Amygdala (tissue), 56 donors: ENCODE data around the gene PTPRM.
A peak's percentile ranks its signal among the peaks of the same experiment; 100 is the strongest.

Experiments used
- DNase-seq, 56 donors: peaks; one replicate each; lab custom pipeline; 2025; lab: John Stamatoyannopoulos, UW

PTPRM gene

DNA sequence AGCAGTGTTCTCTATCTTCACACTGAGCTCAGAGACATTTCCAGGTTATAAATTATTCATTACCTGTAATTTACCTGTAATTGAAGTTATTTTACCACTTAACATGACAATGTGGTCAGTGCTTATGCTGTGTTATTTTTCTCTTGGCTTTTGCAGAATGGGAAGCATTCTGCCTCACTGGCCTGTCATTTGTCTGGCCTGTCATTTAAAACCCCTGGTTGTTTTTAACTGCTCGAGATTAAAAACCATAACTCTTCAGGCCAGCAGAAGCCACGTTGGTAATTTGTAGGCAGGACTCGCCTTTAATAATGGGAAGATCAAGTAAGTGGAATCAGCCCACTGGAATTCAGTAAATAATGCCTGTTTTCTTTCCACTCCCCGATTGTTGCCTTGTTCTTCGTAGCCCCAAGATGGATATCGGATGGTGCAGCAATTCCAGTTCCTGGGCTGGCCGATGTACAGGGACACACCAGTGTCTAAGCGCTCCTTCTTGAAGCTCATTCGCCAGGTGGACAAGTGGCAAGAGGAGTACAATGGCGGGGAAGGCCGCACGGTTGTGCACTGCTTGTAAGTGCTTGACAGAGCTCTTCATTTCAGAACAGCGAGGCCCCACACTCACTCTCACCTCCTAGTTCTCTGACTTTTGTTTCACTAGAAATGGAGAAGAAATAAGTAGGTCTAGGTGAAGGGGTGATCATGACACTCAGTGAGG is 819.7 kb downstream of the PTPRM start:
- DNase-seq: no peak

GRCh38 chr18:8389391-8390340 is 822.5 kb downstream of the PTPRM start:
- DNase-seq: peak in 34 of 56 donors; percentile 4 to 73 (median 28)

- no peak for DNase-seq
These were observed 824.0 kb downstream of the PTPRM start for GRCh38 chr18:8391068-8391467.

- DNase-seq: no peak
These were observed 829.1 kb downstream of the PTPRM start for GRCh38 chr18:8396254-8396653.

DNA sequence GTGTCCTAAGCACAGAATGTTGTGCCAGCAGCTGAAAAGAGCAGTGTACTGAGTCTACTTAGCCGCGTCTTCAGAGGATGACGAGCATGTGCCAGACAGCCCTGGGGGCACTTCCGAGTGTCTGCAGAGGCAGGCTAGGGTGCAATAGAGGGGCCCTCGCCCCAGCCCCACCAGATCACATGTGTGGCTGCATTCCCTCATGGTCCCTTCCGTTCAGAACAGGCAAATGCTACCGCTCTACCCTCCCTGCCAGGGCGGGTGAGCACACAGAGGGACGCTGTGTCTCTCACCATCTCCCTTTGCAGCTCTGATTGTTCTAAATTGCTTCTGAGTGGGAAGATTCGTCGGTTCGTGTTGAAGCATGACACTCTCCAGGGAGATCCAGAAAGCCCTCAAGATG is 829.9 kb downstream of the PTPRM start:
- no peak for DNase-seq

- no peak for DNase-seq
These were observed 832.0 kb downstream of the PTPRM start for GRCh38 chr18:8399138-8399537.

GRCh38 chr18:8400193-8400752 is 833.2 kb downstream of the PTPRM start:
- DNase-seq: no peak

DNA sequence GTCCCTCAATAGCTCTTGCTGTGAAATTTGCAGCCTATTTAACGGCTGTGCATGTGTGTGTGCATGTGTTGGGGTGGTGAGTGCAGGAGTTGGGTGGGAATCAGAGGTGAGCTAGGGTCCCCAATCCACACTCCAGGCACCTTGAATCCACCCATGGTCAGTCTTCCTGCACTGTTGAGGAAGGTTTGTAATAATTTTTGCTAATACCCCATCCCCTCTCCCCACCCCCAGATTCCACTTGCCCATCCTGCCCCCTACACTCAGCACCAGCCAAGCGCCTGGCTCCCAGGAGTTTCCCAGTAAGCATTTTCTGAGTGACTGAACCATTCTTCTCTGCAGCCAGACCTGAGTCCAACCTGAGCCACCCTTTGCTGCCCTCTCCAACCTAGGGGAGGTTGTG is 833.7 kb downstream of the PTPRM start:
- DNase-seq: no peak

GRCh38 chr18:8401606-8402005 is 834.5 kb downstream of the PTPRM start:
- no peak for DNase-seq

DNA sequence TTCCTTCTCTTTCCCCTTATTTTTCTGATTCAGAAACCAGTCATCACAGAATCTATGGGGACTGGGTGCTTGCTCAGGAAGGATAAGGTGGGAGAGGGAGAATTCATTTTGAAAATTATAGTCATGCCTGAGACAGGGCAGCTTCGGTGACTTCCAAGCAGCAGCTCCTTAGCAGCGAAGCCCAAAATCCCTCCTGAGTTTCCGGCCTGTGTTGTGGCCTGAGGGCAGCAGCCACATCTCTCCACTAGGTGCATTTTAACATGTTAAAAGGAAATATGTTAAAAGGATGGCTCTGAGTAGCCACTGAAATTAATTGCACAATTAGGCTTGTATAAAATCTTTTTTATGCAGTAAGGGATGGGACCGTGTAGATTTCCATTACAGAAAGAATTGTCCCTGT is 835.1 kb downstream of the PTPRM start:
- DNase-seq: no peak

GRCh38 chr18:8403713-8404112 is 836.6 kb downstream of the PTPRM start:
- no peak for DNase-seq

- DNase-seq: no peak
These were observed 839.2 kb downstream of the PTPRM start for GRCh38 chr18:8406186-8406867.

DNA sequence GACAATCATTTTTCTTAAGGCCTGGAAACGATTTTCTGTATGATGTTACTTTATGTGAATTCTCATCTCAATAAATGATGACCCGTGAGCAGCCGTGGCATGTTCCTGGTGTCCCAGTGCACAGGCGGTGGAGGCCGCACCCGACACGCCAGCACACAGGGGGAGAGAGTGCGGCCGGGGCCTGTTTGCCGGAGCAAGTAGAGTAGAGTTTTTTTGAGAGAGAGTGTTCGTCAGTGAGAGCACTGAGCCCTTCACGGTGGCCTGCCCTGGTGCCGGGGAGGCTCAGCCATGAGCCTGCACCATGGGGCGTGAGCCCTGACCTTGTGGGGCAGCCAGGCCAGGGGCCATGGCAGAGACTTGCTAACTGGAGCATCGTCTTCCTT is 839.7 kb downstream of the PTPRM start:
- no peak for DNase-seq

DNA sequence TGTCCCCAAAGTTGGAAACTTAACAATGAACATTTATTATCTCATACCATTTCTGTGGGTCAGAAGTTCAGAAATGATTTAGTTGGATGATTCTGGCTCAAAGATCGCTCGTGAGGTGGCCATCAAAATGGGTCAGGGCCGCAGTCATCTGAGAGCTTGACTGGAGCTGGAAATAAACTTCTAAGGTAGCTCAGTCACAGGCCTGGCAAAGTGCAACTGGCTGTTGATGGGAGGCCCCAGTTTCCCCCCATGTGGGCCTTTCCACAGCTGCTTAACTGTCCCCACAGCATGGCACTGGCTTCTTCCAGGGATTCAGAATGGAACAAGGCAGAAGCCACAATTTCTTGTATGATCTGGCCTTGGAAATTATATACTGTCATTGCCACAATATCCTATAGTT is 842.0 kb downstream of the PTPRM start:
- DNase-seq: no peak

- no peak for DNase-seq
These were observed 844.4 kb downstream of the PTPRM start for GRCh38 chr18:8411492-8411891.

DNA sequence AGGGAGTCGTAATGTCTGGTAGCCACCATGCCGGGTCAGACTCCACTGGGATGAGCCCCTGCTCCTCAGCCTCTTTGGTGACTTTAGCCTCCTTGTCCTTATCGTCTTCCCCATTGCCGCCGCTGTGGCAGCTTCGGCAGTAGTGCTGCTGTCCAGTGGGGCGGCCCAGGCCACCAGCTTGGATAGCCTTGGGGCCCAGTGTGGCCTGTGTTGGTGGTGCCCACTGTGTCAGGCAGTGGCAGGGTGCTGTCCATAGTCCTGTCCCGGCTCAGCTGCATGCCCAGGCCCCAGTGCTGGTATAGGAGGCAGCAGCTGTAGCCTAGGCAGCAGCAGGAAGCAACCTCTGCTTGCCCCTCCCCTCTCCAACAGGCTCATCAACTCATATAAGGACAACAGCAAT is 845.0 kb downstream of the PTPRM start:
- no peak for DNase-seq

DNA sequence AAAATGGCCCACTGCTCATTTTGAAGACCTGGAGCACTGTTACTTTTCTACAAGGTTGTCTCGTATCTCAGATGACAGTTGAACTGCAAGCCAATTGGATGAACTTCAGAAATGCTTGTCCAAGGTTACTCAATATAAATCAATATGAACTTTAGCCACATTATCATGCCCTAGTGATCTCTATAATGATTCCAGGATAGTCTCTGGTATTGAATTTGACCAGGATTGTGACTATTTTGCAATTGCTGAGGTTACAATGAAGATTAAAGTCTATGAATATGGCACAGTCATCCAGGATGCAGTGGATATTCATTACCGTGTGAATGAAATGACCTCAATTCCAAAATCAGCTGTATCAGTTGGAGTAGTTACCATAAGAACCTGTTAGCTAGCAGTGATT is 846.1 kb downstream of the PTPRM start:
- no peak for DNase-seq

DNA sequence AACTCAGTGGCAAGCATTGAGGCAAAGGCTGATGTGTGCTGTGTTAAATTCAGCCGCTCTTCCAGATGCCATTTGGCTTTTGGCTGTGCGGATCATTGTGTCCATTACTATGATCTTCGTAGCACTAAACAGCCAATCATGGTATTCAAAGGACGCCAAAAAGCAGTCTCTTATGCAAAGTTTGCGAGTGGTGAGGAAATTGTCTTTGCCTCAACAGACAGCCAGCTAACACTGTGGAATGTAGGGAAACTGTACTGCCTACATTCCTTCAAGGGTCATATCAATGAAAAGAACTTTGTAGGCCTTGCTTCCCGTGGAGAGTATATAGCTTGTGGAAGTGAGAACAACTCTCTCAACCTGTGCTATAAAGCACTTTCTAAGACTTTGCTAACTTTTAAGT is 846.6 kb downstream of the PTPRM start:
- DNase-seq: no peak

DNA sequence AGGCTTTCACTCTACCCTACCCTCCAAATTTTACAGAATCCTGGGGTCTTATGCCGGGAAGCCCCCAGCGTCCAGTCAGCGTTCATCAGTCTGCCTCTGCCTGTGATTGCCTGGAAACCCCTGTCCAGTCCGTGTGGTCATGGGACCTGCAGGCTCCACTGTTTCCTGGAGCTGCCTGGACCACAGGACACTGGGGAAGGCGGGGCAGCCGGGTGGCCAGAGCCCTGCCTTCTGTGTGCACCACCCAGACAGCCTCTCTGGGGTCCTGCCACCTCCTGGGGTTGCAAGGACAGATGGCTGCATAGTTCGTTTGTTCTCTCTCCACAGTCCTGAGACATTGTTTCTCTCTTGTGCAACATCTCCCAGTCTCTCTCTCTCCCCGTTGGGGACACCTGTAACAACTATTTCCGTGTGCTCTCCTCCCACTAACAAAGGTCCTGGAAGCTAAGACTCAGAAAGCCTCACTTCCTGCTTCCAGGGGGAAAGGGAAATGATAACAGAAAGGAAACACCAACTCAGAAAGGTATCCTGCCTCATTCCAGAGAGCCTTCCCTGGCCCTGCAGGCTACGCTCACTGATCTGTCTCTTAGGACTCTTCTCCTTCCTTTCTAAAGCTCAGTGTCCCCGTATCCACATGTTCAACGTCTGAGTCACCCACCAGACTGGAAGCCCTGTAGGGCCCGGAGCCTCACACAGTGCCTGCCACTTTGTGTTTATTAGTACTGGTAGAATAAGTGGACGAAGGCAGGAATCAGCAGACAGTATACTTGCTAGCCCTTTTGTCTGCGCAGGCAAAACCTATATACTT is 849.3 kb downstream of the PTPRM start:
- no peak for DNase-seq

DNA sequence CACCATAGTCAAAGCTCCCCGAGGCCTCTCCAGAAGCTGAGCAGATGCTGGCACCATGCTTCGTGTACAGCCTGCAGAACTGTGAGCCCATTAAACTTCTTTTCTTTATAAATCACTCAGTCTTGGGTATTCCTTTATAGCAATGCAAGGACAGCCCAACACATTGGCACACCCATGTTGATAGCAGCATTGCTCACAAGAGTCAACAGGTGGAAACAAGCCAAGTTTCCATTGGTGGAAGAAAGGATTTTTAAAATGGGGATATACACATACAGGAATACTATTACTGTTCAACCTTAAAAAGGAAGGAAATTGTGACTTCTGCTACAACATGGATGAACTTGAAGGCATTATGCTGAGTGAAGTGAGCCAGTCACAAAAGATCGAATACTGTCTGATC is 855.3 kb downstream of the PTPRM start:
- DNase-seq: no peak
